Subcutaneous abdominal adipose tissue (tissue), 5 donors: ENCODE measurements around the gene GPC5.

Experiments
- H3K27ac ChIP-seq: one replicate; pipeline ENCODE4 v1.7.0; 2013; ENCODE audit warnings: low read depth, mild to moderate bottlenecking, inconsistent platforms, low read length, moderate library complexity
- H3K27me3 ChIP-seq, 5 donors: one replicate each; pipeline ENCODE4 v1.7.0; 2013; ENCODE audit warnings: low read length in 5 of 5, inconsistent platforms in 1 of 5; ENCODE audit not compliant: control insufficient read depth in 5 of 5, insufficient read depth in 4 of 5
- H3K36me3 ChIP-seq, 5 donors: one replicate each; pipeline ENCODE4 v1.7.0; 2013; ENCODE audit warnings: low read length in 5 of 5; ENCODE audit not compliant: control insufficient read depth in 5 of 5, insufficient read depth in 5 of 5
- H3K4me1 ChIP-seq, 5 donors: one replicate each; pipeline ENCODE4 v1.7.0; 2013; ENCODE audit warnings: low read length in 5 of 5, mild to moderate bottlenecking in 3 of 5, moderate library complexity in 1 of 5; ENCODE audit not compliant: control insufficient read depth in 5 of 5, insufficient read depth in 5 of 5
- H3K4me3 ChIP-seq, 5 donors: one replicate each; pipeline ENCODE4 v1.7.0; 2013; ENCODE audit warnings: low read length in 5 of 5, low read depth in 1 of 5
- H3K9ac ChIP-seq, 5 donors: one replicate each; pipeline ENCODE4 v1.7.0; 2013; ENCODE audit warnings: low read length in 5 of 5, mild to moderate bottlenecking in 4 of 5, moderate library complexity in 3 of 5
- H3K9me3 ChIP-seq, 5 donors: one replicate each; pipeline ENCODE4 v1.7.0; 2013; ENCODE audit warnings: low read length in 5 of 5; ENCODE audit not compliant: control insufficient read depth in 5 of 5
- donor health status: healthy.
- donor health status: healthy.
- donor health status: healthy.
- donor health status: healthy.
- donor health status: healthy.

The GPC5 gene

DNA sequence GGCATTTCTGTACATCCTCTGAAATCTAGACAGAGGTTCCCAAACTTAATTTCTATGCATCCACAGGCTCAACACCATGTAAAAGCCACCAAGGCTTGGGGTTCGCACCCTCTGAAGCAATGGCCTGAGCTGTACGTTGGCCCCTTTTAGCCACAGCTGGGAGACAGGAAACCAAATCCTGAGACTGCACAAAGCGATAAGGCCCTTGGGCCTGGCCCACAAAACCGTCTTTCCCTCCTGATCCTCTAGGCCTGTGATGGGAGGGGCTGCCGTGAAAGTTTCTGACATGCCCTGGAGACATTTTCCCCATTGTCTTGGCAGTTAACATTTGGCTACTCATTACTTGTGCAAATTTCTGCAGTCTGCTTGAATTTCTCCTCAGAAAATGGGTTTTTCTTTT lies 766.4 kb downstream of the GPC5 start:
- no peak overlapping the region for H3K27ac ChIP-seq
- H3K36me3 ChIP-seq = no peaks in the 10 kb centered on the region
- H3K4me3 ChIP-seq = no peak overlapping the region
- H3K9me3 ChIP-seq = no peaks in the 10 kb centered on the region
- no peaks in the 10 kb centered on the region for H3K4me1 ChIP-seq
- no peak overlapping the region for H3K9ac ChIP-seq
- no peaks in the 10 kb centered on the region for H3K27me3 ChIP-seq

DNA sequence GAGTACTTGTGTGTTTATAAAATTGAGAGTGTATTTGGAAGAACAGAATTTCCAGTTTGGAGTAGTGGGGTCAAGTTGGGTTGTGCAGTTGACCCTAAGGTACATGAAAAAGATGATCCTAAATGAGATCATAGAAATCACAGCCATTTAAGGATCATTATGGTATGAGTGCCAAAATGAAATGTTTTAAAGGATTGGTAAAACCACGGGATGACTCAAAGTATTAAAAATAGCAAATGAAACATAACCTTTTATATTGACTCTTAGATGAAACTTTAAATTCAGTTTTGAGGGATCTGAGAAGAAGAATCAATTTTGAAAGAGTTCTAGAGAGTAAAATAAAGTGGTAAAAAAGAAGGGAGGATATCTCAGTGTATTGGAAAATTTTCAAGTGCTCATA lies 773.8 kb downstream of the GPC5 start:
- Histone ChIP-seq H3K36me3 (no peaks in the 10 kb centered on the region), H3K4me3 (no peak overlapping the region), H3K27ac (no peak overlapping the region), H3K27me3 (no peaks in the 10 kb centered on the region), H3K9me3 (no peaks in the 10 kb centered on the region), H3K9ac (no peak overlapping the region), H3K4me1 (peaks cover 0 to 2% (median 0%) of the 10 kb centered on the region in 5 donors)

DNA sequence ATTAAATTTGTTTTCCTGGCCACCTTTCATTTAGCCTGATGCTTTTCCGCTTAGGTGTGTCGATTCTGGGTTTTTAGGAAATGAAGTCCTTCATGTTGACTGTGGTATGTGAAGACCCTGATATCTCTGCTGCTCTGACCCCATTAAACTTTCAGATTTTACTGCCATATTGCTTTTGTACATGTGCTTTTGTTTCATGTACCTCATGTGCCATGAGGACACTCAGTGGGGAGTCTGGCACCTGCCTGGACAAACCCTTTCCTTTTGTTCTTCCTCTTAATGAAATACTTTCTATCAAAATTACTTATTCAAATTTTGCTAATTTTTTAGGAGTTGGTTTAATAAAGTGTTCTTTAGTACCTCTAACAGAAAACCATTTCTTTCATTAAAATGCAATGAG lies 774.8 kb downstream of the GPC5 start:
- H3K27me3 ChIP-seq = no peaks in the 10 kb centered on the region
- no peak overlapping the region for H3K9ac ChIP-seq
- H3K9me3 ChIP-seq = no peaks in the 10 kb centered on the region
- H3K4me3 ChIP-seq = no peak overlapping the region
- peaks cover 0 to 2% (median 0%) of the 10 kb centered on the region in 5 donors for H3K4me1 ChIP-seq
- H3K27ac ChIP-seq = no peak overlapping the region
- H3K36me3 ChIP-seq = no peaks in the 10 kb centered on the region

DNA sequence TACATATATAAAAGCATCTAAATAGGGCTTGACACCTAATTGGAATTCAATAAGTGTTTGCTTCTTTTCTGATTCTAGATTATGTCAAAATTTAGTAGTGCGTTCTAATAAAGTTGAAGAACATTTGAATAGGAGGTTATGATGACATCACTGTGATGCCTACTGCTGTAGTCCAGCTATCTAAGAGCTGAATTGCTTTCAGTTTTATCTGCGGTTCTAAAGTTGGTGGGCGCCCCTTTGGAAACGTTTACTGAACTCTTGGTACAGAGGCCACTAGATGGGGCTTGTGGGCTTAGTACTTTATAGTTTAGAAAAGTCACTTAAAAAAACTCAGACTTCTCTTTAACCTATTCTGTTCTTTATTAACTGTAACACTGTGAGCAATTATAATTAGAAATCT lies 776.9 kb downstream of the GPC5 start:
- Histone ChIP-seq H3K27ac (no peak overlapping the region), H3K4me1 (peaks cover 0 to 2% (median 0%) of the 10 kb centered on the region in 5 donors), H3K27me3 (no peaks in the 10 kb centered on the region), H3K4me3 (no peak overlapping the region), H3K36me3 (no peaks in the 10 kb centered on the region), H3K9ac (no peak overlapping the region), H3K9me3 (no peaks in the 10 kb centered on the region)

DNA sequence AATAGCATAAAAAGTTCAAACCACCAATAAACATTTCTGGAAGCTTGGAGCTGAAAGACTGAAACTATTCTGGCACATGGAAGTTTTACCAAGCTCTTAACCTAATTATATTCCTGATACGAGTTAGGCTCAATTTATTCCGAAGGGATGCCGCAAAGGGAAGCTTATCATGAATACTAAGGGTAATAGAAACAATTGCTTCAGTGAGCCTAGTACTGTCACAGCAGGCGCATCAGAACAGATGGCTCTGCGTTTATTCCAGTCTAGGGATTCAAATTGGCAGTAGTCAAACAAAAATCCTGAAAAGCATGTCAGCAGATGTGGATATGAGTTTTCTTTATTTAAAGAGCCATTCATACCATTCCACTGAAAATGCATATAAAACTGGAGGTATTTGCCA lies 779.5 kb downstream of the GPC5 start:
- peaks cover 0 to 2% (median 0%) of the 10 kb centered on the region in 5 donors for H3K4me1 ChIP-seq
- H3K27me3 ChIP-seq = no peaks in the 10 kb centered on the region
- H3K36me3 ChIP-seq = no peaks in the 10 kb centered on the region
- H3K4me3 ChIP-seq = no peak overlapping the region
- H3K9me3 ChIP-seq = no peaks in the 10 kb centered on the region
- no peak overlapping the region for H3K27ac ChIP-seq
- no peak overlapping the region for H3K9ac ChIP-seq

DNA sequence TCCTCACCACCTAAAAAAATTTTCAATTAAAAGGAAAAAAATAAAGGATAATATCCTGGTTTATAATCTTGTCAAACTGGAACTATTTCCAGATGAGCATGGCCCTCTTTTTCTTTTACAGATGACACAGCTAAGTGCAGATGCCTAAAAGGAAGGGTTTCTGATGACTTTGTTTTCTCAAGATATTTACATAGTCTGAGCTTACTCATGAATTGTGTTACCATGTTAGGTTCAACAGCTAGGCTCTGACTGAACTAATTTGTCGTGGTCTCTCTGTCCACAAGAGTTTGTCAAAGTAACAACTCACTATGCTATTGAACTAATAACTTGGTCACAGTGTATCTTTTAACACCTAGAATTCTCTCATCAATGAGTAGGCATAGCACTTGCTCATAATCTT lies 780.8 kb downstream of the GPC5 start:
- Histone ChIP-seq H3K27ac (no peak overlapping the region), H3K9me3 (no peaks in the 10 kb centered on the region), H3K27me3 (no peaks in the 10 kb centered on the region), H3K4me1 (peaks cover 0 to 2% (median 0%) of the 10 kb centered on the region in 5 donors), H3K4me3 (no peak overlapping the region), H3K36me3 (no peaks in the 10 kb centered on the region), H3K9ac (no peak overlapping the region)

DNA sequence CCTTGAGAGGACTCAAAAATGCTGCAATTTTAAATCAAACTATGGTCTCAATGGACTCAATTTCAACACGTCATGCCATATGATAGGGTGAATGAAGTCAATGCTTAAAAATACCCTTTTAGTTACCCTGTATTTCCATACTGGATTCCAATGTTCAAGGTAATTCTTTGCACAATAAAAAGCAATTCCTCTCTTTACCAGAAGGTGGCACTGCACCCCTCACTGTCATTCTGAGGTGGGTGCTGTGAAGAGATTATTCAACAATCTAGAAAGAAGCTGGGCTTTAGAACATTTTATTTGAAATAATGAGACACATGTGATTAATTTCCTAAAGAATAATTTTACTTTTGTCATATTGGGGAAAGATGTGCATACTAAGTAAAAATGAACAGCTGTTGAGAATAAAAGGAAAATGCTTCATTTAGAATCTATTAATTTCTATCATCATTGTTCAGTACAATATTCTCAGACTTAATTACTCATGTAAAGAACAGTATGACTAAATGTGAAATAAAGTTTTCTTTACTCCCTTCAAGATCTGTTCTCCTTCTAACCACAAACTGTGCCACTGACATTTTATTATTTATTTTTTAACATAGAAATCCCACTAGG lies 789.1 kb downstream of the GPC5 start:
- Histone ChIP-seq H3K4me1 (no peaks in the 10 kb centered on the region), H3K27ac (no peak overlapping the region), H3K4me3 (no peak overlapping the region), H3K9ac (no peak overlapping the region), H3K36me3 (no peaks in the 10 kb centered on the region), H3K27me3 (no peaks in the 10 kb centered on the region), H3K9me3 (no peaks in the 10 kb centered on the region)

DNA sequence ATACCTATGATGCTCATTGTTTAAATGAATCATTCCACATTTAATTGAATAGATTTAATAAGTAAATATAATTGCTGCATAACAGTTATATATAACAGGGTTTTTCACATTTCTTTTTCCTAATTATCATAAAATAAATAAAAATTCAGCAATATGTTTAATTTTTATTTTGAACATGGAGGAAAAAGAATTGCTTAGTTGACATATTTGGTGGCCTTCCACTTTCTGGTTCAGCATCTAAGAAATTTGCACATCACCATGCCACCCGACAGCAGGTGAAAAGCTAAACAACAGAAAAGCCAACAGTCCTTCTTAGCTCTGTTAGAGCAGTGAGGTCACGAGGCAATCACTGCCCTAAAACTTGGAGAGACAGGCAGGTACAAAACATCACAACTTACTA lies 790.2 kb downstream of the GPC5 start:
- no peaks in the 10 kb centered on the region for H3K27me3 ChIP-seq
- no peaks in the 10 kb centered on the region for H3K36me3 ChIP-seq
- H3K27ac ChIP-seq = no peak overlapping the region
- H3K9ac ChIP-seq = no peak overlapping the region
- no peaks in the 10 kb centered on the region for H3K9me3 ChIP-seq
- H3K4me1 ChIP-seq = no peaks in the 10 kb centered on the region
- H3K4me3 ChIP-seq = no peak overlapping the region

DNA sequence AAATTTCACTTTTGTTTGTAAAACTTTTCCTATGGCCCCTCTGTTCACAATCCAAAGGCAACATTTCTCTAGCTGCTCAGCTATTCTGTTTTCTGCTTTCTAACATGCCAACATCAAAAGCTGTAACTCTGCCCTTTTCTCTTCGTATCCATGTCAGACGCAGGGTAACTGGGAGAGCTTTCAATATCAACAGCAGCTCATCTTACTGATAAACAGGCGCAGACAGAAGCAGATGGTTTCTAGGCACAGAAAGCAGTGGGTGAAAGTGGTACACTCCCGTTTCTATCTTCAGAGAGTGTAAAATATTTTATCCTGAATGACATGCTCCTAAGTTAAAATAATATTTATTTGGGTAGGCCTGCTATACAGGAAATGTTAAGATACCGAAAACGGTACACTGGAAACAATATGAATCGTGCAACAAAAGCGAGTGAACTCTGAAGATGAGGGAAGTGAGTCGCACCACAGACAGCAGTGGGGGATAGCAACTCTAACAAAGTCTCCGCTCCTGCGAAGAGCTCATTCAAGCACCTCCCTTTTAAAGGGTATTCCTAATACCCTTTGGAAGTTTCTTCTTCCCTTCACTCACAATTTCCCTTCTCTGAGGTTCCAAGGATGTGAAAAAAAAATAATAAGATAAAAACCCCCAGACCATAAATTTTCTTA lies 798.3 kb downstream of the GPC5 start:
- no peaks in the 10 kb centered on the region for H3K9me3 ChIP-seq
- H3K4me3 ChIP-seq = no peak overlapping the region
- H3K9ac ChIP-seq = no peak overlapping the region
- H3K4me1 ChIP-seq = no peaks in the 10 kb centered on the region
- no peaks in the 10 kb centered on the region for H3K27me3 ChIP-seq
- H3K36me3 ChIP-seq = no peaks in the 10 kb centered on the region
- no peak overlapping the region for H3K27ac ChIP-seq

DNA sequence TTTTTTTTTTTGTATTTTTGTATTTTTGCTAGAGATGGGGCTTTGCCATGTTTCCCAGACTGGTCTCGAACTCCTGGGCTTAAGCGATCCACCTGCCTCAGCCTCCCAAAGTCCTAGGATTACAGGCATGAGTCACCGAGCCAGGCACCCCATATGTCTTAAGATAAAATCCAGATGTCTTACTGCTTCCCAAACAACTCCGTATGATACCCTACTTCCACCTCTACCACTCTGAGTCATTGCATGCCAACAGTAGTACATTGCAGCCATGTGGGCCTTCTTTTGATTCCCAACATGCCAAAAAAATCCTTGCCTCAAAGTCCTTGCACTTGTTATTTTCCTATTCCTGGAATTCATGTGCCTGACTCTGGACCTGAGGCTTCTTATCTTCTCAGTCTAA lies 799.2 kb downstream of the GPC5 start:
- no peak overlapping the region for H3K27ac ChIP-seq
- no peak overlapping the region for H3K9ac ChIP-seq
- no peaks in the 10 kb centered on the region for H3K36me3 ChIP-seq
- no peaks in the 10 kb centered on the region for H3K27me3 ChIP-seq
- no peaks in the 10 kb centered on the region for H3K9me3 ChIP-seq
- H3K4me1 ChIP-seq = no peaks in the 10 kb centered on the region
- no peak overlapping the region for H3K4me3 ChIP-seq
